Adrenal gland (tissue), 5 donors: ENCODE measurements around the gene TMPRSS11E.

Experiments
- CTCF ChIP-seq, 6 experiments: fragments of 450-650 bp in 4 of 6; fragments of 200-600 bp in 2 of 6; sonication (generic) in 1 of 6; IDR thresholded peaks; 1 replicate in 5 of 6; 2 replicates in 1 of 6; pipeline versions ENCODE4 v1.5.1 to v1.8.0; 2016 to 2021; ENCODE audit warnings: antibody characterized with exemption in 6 of 6, mild to moderate bottlenecking in 2 of 6, moderate library complexity in 1 of 6
- POLR2A ChIP-seq, 2 donors: fragments of 450-650 bp; IDR thresholded peaks; one replicate each; pipeline ENCODE4 v1.6.1; 2017; ENCODE audit warnings: antibody characterized with exemption in 2 of 2, mild to moderate bottlenecking in 2 of 2, moderate library complexity in 1 of 2
- donor health status: DM: no; HTN: no; CAD: no.

DNA sequence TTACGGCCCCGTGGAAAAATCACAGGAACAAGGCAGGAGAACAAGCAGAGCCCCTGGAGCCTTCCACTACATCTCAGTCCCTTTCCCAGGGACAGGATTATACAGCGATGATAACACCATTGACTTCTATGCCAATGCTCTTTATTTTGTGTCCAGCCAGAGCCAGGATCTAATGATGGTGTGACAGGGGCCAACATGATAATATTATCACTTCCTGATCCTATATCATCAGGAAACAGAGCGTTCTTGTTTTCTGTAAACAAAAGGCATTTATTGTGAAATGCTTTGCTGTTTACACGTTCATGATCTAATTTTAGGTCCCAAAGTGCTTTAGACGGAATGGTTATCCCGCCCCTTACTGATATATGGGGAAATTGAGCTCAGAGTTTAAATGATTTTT is 12.8 kb downstream of the TMPRSS11E start:
- TF ChIP-seq POLR2A (IDR thresholded peaks at IDR 0.05), result no peak
- TF ChIP-seq CTCF (IDR thresholded peaks at IDR 0.05), result no peak
